BE2C (cell line): Measurements from ENCODE around the gene RALGPS1.

ENCODE experiments used
- DNase-seq: peaks from one replicate; pipeline ENCODE4 v3.0.0-alpha.2; 2020
- H3K27me3 ChIP-seq: fragments of 250-450 bp; sonication (Bioruptor Pico); 2 replicates; pipeline ENCODE4 v1.5.1; 2020; ENCODE audit warnings: mild to moderate bottlenecking
- H3K36me3 ChIP-seq: fragments of 250-450 bp; sonication (Bioruptor Pico); 2 replicates; pipeline ENCODE4 v1.5.1; 2020; ENCODE audit warnings: mild to moderate bottlenecking
- H3K4me1 ChIP-seq: fragments of 250-450 bp; sonication (Bioruptor Pico); 2 replicates; pipeline ENCODE4 v1.5.1; 2020
- H3K4me3 ChIP-seq: 2 replicates; pipeline ENCODE4 v1.5.1; 2011; ENCODE audit warnings: low read depth, low read length
- H3K9me3 ChIP-seq: fragments of 250-450 bp; sonication (Bioruptor Pico); 2 replicates; pipeline ENCODE4 v1.5.1; 2020
- TF ChIP-seq, protein P1 (sequence below): IDR thresholded peaks from 2 replicates; pipeline ENCODE4 v1.5.1; 2012; ENCODE audit warnings: mild to moderate bottlenecking, low read depth, low read length

The RALGPS1 gene

GRCh38 chr9:127139071-127139731 lies 224.6 kb downstream of the RALGPS1 start:
- no peak for DNase-seq
- Histone ChIP-seq H3K4me3 (no peak overlapping the region), H3K36me3 (no peaks in the 10 kb centered on the region), H3K27me3 (no peaks in the 10 kb centered on the region), H3K9me3 (no peaks in the 10 kb centered on the region), H3K4me1 (no peaks in the 10 kb centered on the region)
- TF ChIP-seq, protein P1, sequence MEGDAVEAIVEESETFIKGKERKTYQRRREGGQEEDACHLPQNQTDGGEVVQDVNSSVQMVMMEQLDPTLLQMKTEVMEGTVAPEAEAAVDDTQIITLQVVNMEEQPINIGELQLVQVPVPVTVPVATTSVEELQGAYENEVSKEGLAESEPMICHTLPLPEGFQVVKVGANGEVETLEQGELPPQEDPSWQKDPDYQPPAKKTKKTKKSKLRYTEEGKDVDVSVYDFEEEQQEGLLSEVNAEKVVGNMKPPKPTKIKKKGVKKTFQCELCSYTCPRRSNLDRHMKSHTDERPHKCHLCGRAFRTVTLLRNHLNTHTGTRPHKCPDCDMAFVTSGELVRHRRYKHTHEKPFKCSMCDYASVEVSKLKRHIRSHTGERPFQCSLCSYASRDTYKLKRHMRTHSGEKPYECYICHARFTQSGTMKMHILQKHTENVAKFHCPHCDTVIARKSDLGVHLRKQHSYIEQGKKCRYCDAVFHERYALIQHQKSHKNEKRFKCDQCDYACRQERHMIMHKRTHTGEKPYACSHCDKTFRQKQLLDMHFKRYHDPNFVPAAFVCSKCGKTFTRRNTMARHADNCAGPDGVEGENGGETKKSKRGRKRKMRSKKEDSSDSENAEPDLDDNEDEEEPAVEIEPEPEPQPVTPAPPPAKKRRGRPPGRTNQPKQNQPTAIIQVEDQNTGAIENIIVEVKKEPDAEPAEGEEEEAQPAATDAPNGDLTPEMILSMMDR, result no peak

DNA sequence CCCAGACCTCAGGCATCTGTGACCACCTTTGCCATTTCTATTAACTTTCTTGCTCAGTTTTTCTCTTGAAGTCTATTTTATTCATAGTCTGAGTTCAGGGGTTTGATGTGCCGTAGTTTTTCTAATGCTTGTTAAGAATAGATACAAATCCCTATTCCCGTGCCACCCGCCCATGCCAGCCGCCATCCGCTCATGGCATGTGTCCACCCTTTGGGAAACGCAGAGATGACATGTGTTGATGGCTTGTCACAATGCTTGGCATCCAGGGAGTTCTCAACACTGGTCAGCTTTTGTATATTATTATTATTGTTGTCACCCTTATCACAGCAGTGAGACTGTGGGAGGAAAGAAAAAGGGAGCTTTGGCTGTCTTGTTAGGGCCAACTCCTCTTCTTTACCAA lies 225.2 kb downstream of the RALGPS1 start:
- Histone ChIP-seq H3K9me3 (no peaks in the 10 kb centered on the region), H3K27me3 (no peaks in the 10 kb centered on the region), H3K4me3 (no peak overlapping the region), H3K36me3 (no peaks in the 10 kb centered on the region), H3K4me1 (no peaks in the 10 kb centered on the region)
- TF ChIP-seq, protein P1, result no peak
- no peak for DNase-seq

DNA sequence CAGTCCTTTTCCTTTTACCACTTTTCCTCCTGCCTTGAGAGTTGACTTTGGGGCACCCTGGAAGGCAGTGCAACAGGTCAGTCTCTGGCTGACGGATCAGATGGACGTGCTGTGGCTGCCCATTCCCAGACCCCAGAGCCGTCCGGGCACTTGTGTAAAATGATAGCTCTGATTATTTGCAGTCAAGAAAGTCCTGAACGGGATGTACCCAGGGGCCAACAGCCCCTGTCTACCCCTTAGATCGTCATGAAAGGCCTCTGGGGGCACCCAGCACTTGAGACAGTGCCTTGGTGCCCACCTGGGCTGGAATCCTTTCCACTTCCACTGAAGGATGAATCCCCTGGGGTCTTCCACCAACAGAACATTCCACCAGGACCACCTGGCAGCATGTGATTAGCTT lies 225.6 kb downstream of the RALGPS1 start:
- Histone ChIP-seq H3K36me3 (no peaks in the 10 kb centered on the region), H3K27me3 (no peaks in the 10 kb centered on the region), H3K4me3 (no peak overlapping the region), H3K4me1 (no peaks in the 10 kb centered on the region), H3K9me3 (no peaks in the 10 kb centered on the region)
- TF ChIP-seq, protein P1, result no peak
- DNase-seq, result no peak

DNA sequence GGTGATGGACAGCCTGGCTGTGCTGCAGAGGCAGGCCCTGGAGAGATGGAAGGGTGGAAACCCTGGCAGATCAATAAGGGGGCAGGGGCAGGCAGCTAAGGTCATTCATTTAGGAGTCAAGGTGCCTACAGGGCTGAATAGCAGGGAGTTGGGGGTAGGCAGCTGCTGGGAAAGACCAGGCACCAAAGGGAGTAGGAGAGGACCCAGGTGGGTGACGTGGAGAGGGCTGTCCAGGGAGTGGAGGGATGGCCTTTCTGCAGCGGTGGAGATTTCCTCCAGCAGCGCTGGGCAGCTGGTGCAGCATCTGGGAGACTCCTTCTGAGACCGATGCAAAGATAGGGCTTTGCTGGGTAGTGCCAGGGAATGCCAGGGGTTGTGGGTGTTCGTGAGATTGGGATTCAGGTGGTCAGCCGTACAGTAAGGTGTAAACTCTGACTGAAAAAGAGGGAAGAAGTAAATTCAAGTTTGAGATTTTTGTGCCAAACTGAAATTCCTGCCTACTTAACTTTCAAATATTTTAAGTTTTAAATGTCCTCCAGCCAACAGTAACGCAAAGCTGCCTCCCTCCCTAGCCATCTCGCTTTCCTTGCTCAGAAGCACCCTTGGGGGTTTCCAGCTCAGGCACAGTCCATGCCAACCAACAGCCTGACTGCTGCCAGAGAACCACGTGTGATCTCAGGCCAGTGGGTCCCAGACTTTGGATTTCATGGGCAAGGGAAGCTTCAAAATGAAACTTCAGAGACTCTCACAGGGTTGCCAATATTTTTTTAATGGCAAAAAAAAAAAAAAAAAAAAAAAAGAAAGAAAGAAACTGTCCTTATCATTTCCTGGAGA lies 226.5 kb downstream of the RALGPS1 start:
- TF ChIP-seq, protein P1, result no peak
- Histone ChIP-seq H3K36me3 (no peaks in the 10 kb centered on the region), H3K9me3 (no peaks in the 10 kb centered on the region), H3K4me3 (no peak overlapping the region), H3K27me3 (no peaks in the 10 kb centered on the region), H3K4me1 (no peaks in the 10 kb centered on the region)
- no peak for DNase-seq

GRCh38 chr9:127142291-127142690 lies 227.7 kb downstream of the RALGPS1 start:
- Histone ChIP-seq H3K4me1 (no peaks in the 10 kb centered on the region), H3K27me3 (no peaks in the 10 kb centered on the region), H3K4me3 (no peak overlapping the region), H3K36me3 (no peaks in the 10 kb centered on the region), H3K9me3 (no peaks in the 10 kb centered on the region)
- TF ChIP-seq, protein P1, result no peak
- no peak for DNase-seq

DNA sequence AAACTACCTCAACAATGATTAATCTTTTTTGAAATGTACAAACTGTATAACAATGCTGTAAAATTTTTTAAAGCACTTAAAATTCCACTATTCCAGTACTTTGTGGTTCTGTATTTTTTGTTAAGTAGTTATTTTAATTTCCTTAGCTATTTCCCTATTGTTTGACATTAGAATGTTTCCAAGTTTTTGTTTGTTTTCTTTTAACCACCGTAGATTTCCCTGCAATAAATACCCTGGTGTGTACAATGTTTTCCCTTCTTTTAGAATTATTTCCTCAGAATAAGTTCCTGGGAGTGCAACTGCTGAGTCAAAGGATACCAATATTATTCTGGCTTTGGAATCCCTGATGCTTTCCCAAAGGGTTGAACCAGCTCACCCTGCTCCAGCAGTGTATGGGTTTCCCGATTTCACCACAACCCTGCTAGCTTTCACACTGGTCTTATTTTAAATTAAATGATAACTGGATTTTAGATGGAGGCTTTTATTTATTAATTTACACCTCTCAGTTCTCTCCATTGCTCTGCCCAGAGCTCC lies 228.4 kb downstream of the RALGPS1 start:
- DNase-seq, result no peak
- no peak overlapping the region for H3K4me3 ChIP-seq
- no peaks in the 10 kb centered on the region for H3K27me3 ChIP-seq
- TF ChIP-seq, protein P1, result no peak
- no peaks in the 10 kb centered on the region for H3K9me3 ChIP-seq
- H3K36me3 ChIP-seq, result no peaks in the 10 kb centered on the region
- no peaks in the 10 kb centered on the region for H3K4me1 ChIP-seq
